Ovary (tissue), 3 donors: ENCODE results near the gene USP1.

Experiments used
- CTCF ChIP-seq, 3 donors: fragments of 450-650 bp in 2 of 3; fragments of 200-600 bp in 1 of 3; IDR thresholded peaks; one replicate each; pipeline versions ENCODE4 v1.5.1 to v1.8.0; 2016 to 2022; ENCODE audit warnings: antibody characterized with exemption in 3 of 3, mild to moderate bottlenecking in 1 of 3
- POLR2A ChIP-seq: fragments of 450-650 bp; IDR thresholded peaks from one replicate; pipeline ENCODE4 v1.6.1; 2017; ENCODE audit warnings: antibody characterized with exemption, mild to moderate bottlenecking, moderate library complexity
- donor health status: DM: no; HTN: no; CAD: no.

DNA sequence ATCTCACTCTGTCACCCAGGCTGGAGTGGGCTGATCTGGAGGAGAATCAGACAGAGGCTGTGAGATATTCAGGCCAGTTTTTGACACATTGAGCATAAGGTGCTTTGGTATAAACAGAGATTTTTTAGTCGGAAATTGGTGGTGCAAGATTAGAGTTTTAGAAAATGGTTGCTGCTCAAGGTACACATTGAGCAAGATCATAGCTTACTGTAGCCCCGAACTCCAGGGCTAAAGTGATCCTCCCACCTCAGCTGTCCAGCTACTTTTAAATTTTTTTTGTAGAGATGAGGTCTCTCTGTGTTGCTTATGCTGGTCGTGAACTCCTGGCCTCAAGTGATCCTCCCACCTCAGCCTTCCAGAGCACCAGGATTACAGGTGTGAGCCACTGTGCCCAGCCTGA, 43.9 kb upstream of the USP1 start:
- TF ChIP-seq CTCF (IDR thresholded peaks at IDR 0.05), result no peak
- TF ChIP-seq POLR2A, result no peak
